SKM-1 (cell line): Measurements from ENCODE around the gene KLK4.

Experiments used
- DNase-seq: peaks from one replicate; lab custom pipeline; 2025; ENCODE audit not compliant: unreplicated experiment; lab: John Stamatoyannopoulos, UW

KLK4 gene, protein sequence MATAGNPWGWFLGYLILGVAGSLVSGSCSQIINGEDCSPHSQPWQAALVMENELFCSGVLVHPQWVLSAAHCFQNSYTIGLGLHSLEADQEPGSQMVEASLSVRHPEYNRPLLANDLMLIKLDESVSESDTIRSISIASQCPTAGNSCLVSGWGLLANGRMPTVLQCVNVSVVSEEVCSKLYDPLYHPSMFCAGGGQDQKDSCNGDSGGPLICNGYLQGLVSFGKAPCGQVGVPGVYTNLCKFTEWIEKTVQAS

DNA sequence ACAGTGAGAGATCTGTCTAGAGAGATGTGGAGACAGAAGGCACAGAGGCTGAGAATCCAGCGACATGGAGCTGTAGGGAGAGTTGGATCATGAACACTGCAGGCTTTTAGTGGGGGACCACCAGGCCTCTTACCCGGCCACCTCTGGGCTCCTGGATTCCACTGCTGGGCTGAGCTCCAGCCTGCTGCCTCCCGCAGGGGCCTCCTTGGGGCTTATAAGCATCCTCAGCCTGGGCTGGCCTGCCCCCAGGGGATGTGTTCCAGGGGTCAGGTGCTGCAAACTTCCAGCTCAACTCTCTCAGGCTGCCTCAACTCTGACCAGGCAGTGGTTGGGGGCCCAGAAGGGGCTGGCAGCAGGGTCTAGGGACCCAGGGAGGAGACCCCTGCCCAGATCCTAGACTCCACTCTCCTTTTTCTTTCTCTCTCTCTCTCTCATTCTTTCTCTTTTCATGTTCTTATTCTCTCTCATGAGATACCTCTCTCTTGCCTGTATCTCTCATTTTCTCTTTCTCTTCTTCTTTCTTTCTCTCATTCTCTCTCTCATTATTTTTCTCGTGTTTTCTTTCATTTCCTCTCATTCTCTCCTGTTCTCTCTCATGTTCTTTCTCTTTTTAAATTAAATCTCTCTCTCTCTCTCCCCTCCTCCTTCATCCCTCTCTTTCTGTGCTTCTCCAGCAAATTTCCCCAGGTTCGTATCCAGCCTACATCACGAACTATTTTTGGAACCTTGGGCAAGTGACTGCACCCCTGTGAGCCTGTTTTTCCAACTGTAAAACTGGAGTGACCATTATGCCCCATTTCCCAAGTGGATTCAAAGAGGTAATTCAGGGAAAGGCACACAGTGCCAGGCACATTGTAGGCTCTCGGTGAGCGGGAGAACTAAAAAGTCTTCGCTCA is at the start of gene KLK4:
KLK4 (minus strand) TSS at position 190 of the 896 bp plus-strand sequence. CDS start 657 bp downstream, outside the sequence.
- no peak for DNase-seq

DNA sequence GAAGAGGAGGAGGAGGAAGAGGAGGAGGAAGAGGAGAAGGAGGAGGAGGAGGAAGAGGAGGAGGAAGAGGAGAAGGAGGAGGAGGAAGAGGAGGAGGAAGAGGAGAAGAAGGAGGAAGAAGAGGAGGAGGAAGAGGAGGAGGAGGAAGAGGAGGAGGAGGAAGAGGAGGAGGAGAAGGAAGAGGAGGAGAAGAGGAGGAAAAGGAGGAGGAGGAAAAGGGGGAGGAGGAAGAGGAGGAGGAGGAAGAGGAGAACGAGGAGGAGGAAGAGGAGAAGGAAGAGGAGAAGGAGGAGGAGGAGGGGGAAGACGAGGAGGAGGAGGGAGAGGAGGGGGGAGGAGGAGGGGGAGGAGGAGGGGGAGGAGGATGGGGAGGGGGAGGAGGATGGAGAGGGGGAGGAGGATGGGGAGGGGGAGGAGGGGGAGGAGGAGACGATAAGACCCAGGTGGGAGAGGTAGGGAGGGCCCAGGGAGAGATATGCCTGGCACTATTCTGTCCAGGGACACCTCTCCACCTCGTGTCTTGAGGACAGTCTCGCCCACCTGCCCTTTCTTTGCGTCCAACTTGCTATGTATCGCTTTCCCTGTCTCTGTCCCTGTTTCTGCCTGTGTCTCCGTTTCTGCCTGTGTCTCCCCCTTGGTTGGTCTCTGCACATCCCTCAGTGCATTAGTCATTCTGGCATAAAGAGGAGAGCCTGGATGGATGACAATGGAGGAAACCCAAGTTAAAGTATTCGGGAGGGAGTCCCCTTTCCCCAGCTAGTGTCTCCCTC is 48.7 kb upstream of the KLK4 start:
- DNase-seq = no peak

DNA sequence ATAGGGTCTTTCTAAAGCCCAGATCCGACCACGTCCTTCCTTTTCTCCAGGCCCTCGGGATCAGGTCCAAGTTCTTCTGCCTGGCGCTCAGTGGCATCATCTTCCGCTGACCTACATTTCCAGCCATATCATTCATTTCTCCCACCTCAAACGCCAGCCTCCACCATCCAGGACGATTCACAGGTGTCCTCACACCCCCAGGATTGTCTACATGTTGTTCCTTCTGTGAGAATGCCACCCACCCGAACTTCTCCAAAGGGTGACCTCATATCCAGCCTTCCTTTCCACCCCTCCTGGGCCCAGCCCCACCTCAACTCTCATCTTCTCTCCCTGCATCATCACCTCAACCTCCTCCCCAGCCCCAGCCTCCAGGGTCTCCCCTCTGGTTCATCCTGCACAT is 46.4 kb upstream of the KLK4 start:
- no peak for DNase-seq

DNA sequence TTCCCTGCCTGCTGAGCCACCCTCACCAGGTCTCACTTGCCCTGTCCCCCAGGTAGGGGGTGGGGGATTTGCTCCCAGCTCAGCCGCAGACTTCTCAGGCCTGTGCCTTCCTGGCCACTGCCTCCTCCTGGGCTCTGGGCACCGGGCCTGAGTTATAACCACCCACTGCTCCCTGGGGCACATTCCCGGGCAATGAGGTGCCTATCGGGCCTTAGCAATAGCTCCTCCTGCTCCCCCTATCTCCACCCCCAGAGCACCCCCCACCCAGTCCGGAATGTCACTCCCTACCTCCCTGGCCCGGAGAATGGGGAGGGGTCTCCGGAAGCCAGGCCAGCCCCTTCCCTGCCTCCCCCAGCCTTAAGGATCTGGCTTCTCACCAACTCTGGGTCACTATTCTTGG is 41.7 kb upstream of the KLK4 start, which contains the start of gene KLK5:
KLK5 (minus strand) TSS at position 129 of the 400 bp plus-strand sequence. CDS start 381 bp downstream, outside the sequence.
- no peak for DNase-seq

DNA sequence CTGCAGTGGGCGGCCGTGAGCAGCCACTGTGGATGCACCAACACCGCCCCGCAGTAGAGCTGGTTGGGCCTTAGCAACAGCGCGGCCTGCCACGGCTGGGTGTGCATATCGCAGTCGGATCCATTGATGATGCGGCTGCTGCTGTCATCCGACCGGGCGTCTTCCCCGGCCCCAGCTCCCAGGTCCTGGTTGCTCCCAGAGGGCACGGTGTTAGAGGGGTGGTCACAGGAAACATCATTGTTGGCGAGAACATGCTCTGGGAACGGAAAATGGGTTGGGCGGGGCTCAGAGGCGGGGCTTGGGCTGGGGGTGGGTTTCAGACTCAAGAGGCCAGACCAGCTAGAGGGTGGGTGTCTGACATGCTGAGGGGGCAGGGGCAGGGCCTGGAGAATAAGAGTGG is 38.7 kb upstream of the KLK4 start:
- DNase-seq = no peak

DNA sequence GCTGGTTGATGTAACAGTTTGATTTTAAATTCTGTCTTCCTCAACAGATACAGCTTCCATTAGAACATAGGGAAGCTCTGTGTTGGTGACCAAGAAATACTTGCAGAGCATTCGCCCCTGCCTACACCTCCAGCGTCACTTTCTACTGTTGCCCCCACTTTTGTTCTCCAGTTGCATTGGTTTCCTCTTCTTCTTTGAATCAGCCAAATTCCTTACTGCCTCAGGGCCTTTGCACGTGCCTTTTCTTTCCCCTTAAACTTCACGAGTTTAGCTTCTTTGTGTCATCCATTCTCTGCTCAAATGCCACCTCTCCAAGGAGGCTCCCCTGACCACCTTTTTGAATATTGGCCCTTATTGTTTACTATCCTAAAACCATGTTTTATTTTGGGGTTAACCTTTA is 35.9 kb upstream of the KLK4 start:
- DNase-seq = no peak

DNA sequence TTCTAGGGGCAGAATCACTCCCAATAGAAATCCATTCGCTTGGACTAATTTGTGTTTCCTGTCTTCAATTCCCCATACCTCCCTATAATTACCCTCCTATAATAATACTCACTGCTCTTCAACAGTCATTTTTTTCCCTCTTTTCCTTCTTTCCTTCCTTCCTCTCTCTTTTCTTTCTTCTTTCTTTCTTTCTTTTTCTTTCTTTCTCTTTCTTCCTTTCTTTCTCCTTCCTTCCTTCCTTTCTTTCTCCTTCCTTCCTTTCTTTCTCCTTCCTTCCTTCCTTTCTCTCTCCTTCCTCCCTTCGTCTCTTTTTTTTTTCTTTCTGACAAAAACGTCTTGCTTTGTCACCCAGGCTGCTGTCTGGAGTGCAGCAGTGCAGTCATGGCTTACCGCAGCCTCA is 33.6 kb upstream of the KLK4 start:
- DNase-seq = no peak

DNA sequence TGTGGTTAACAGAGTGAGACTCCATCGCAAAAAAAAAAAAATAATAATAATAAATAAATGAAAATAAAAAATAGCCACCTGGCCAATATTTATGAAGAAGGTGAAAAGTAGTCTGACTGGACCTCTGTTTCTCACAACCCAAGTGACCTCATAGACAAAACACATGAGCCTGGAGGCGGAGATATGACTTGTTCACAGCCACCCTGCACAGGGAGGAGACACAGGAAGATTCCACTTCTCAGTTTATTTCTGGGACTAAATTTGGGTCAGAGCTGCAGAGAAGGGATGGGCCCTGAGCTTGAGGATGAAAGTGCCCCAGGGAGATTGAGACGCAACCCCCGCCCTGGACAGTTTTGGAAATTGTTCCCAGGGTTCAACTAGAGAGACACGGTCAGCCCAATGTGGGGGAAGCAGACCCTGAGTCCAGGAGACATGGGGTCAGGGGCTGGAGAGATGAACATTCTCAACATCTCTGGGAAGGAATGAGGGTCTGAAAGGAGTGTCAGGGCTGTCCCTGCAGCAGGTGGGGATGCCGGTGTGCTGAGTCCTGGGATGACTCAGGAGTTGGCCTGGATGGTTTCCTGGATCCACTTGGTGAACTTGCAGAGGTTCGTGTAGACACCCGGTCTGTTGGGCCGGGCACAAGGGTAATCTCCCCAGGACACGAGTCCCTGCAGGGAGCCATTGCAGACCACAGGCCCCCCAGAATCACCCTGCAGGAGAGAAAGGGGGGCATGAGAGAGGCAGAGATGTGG is 32.1 kb upstream of the KLK4 start:
- no peak for DNase-seq

DNA sequence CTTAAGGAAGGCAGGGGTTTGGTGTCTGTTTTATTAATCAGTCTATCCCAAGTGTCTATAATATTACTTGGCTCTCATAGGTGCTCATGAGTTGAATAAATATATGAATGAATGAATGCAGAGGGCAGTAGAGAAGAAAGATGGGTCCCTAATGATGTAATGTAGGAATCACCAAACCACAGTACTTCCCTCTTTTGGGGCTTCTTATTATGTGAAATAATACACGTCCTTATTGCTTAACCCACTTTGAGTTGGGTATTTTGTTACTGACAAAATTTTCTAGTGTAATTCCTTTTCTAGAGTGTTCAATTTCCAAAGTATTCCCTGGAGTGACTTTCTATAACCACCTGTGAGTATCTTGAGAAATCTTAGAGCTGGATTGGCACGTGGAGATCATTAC is 28.4 kb upstream of the KLK4 start:
- no peak for DNase-seq

DNA sequence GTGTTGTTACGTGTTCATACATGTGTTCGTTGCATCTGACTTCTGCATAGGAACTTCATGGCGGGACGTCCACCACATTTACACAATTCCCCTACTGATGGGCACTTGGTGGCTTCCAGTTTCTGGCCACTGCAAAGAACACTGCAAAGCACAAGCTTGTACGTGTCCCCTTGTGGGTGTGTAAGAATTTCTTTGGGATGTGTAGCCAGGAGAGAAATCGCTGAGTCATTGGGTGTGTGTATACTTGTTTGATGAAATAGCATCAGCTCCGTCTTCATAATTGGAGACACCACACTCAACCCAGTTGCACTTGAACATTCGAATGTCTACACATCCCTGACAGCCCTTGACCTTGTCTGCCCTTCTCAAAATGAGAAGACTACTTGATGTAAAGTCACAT is 22.4 kb upstream of the KLK4 start:
- no peak for DNase-seq

DNA sequence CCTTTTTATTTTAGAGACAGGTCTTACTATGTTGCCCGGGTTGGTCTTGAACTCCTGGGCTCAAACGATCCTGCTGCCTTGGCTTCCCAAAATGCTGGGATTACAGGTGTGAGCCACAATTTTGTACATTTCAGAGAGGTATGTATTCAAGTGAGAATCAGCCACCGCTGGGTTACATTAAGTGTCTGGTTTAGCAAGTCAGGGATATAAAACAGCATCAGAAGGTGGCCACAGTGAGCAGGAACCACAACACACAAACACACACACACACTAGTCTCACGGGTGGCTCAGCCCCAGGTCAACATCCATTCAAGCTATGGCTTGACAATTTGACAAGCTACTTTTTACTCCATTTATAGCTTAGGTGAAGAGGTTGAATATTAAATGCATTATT is 21.5 kb upstream of the KLK4 start:
- no peak for DNase-seq

DNA sequence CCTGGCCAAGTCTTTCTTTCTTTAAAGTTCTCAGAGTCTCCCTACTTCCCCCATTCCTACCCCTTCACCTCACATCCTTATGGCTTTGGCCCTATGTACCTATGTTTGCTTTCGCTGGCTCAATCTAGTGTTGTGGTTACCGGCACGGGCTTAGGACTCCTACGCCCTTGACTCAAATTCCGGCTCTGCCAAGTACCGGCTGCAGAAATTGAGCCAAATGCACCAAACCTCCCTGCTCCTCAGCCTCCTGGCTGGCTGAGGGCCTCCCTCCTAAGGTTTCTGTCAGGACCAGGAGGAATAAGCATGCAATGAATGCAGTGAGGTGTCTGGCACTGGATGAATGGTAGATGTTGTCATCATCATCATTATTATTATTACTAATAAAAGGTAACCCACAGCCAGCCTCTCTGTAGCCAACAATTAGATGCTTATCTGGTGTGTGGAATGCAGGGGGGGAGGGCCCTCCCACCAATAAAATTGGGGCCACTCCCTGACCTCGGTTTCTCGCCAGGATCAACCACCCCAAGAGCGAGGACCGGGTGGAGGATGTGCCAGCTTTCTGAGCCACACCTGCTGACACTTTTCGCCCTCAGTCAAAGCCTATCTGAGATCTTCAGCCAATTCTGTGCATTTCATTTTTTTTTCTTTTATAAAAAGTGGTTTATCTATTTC is 21.0 kb upstream of the KLK4 start:
- no peak for DNase-seq

DNA sequence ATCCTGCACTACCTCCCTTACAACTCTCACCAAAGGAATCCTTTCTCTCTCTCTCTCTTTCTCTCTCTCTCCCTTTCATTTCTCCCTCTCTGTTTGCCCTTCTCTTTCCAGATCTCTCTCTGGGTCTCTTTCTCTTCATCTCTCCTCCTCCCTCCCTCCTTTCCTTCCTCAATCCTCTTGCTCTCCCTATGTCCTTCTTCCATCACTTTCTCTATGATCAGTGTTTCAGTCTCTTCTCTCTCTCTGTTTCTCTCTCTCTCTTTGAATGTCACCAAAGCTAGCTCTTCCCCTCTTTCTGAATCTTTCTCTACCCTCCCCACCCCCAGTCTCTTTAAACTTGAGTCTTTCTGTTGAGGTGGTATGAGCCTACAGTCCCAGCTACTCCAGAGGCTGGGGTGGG is 19.8 kb upstream of the KLK4 start:
- DNase-seq = no peak

DNA sequence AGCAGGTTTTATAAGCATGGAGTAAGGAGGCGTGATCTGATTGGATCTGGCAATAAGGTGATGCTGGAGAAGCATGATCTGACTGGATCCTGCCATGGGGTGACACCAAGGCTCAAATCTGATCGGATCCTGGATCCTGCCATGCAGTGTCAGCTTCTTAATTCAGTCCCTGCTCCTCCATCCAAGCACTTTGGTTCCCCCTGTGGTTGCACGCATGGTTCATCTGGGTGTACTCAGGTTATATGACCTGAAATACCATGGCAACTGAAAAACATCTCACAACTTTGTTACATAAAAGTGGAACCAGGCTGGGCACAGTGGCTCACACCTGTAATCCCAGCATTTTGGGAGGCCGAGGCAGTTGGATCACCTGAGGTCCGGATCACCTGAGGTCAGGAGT is 17.6 kb upstream of the KLK4 start:
- no peak for DNase-seq

DNA sequence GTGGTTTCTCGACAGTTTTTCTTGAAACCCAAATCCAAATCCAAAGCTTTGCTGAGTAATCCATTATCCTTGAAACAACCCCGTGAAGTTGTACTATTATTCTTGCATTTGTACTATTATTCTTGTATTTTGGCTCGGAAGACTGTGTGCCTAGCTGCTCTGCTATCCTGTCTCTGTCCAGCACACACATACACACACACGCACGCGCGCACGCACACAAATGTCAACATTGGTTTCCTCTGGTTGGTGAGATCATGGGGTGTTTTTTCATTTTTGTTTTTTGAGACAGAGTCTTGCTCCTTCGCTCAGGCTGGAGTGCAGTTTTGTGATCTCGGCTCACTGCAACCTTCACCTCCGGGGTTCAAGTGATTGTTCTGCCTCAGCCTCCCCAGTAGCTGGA is 14.9 kb upstream of the KLK4 start:
- DNase-seq = no peak

DNA sequence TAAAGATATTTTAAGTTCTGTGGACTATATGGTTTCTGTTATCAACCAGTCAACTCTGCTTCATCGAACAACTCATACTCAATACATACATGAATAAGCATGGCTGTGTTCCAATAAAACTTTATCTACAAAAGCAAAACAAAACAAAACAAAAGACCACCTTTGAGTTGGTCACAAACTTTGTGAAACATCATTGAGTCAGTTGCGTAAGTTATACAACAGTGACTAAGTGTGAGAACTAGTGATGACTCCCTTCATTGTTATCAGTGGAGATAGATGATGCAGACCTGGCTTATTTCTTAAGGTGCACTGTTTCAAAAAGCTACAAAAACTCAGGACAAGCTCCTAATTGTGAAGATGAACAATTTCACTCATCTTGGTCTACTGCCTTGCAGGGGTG is 14.5 kb upstream of the KLK4 start:
- no peak for DNase-seq

DNA sequence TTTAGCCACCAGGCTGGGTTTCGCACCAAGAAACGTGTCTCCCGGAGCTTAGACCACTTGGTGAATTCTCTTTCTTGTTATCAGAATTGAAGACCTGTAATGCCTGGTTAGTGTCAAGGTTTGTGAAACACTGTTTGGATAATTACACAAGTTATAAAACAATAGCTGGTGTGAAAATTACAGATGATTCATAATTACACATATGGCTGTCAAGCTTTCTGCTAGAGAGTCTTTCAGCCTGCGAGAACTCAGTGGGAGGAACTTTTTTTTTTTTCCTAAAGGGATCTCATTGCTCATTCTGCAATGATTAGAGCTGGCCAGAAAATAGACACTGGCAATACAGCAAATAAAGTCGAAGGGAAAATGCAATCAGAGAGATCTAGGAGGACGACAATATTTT is 13.4 kb upstream of the KLK4 start:
- DNase-seq = no peak

DNA sequence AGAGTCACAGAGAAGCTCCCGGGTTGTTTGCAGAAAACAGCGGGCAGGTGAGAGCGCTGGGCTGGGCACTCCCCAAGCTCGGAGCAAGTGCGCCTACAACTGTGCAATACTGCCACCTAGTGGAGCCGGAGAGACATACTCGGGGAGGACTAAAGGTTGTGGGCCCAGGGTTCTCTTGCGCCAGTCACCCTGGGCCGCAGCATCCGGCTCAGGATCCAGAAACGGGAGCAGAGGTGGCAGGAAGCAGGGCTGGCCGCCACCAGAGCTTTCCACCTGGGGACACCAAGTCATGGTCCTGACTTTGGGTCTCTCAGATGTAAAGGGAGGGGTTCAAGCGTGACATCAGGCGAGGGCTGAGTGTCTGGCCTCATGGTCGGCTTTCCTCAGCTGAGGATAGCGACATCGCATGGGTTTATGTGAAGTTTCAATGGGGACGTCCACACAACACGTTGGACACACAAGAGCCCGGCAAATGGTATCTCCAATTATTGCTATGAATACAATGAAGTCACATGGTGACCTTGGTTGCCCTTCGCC is 11.2 kb upstream of the KLK4 start:
- peak; percentile 13 for DNase-seq

DNA sequence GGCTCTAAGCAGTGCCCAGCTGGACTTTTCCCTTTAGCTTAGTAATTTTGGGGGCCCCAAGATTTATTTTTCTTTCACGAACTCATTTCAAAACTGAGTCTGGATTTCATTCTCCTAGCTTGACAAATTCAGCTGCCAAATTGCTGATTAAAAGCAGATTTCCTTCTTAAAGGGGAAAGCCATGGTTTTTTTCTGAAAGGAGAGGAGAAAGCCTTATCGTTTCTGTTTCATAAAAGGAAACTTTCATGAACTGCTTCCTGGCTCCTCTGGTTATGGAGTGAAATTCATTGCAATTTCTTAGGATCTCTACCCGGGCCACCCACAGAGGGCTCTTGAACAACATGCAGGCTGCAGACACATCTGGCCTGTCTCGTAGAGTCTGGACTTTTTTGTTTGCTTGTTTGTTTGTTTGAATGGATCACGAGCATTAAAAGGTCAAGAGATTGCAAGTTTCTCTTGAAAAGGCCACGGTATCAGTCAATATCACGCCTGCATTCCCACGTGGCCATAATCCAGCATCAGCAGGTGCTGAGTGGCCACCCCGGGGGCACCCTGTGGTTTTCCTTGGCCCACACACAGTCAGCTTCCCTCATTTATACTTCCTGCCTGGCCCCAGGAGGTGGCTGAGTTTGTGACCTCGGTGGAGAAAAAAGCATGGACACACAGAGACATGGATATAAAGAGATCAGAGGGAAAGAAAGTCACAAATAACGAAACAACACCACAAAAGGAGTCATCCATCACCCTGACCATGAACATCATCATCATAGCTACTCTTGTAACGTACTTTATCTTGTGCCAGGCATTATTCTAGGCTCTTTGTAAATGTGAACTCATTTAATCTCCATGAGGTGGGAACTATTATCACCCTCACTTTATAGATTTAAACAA is 10.5 kb upstream of the KLK4 start:
- DNase-seq = no peak
